Measurements from ENCODE around the gene EEF1A2. TPM values are rescaled to one million over a fixed set of nuclear protein-coding genes. Genes with fewer than 3 reads are reported as not detected.

EEF1A2 gene
- total RNA-seq, 1 experiment from 2014 or later: 32.0 TPM

GRCh38 chr20:63536997-63537524 is 38.2 kb upstream of the EEF1A2 start, which contains the start of gene PTK6:
Gene PTK6, minus strand, starts transcription at chr20:63537376. Its CDS starts 62 bp downstream, at chr20:63537314.
- H3K36me3 Mint-ChIP-seq (ENCODE audit: insufficient read depth, unreplicated experiment): peaks cover 5% of the 10 kb centered on the region
- TF ChIP-seq, protein P1, sequence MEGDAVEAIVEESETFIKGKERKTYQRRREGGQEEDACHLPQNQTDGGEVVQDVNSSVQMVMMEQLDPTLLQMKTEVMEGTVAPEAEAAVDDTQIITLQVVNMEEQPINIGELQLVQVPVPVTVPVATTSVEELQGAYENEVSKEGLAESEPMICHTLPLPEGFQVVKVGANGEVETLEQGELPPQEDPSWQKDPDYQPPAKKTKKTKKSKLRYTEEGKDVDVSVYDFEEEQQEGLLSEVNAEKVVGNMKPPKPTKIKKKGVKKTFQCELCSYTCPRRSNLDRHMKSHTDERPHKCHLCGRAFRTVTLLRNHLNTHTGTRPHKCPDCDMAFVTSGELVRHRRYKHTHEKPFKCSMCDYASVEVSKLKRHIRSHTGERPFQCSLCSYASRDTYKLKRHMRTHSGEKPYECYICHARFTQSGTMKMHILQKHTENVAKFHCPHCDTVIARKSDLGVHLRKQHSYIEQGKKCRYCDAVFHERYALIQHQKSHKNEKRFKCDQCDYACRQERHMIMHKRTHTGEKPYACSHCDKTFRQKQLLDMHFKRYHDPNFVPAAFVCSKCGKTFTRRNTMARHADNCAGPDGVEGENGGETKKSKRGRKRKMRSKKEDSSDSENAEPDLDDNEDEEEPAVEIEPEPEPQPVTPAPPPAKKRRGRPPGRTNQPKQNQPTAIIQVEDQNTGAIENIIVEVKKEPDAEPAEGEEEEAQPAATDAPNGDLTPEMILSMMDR (IDR thresholded peaks at IDR 0.05; ENCODE audit: insufficient read depth in 1 of 2, low read depth in 1 of 2, low read length in 1 of 2, severe bottlenecking in 1 of 2, unreplicated experiment in 1 of 2): no peak
- no peaks in the 10 kb centered on the region for H3K9me3 Mint-ChIP-seq (ENCODE audit: unreplicated experiment)
- H3K4me3 Mint-ChIP-seq (ENCODE audit: unreplicated experiment): peak within 1 kb of the TSS; percentile 65
- H3K27me3 Mint-ChIP-seq (ENCODE audit: insufficient read depth, unreplicated experiment): no peaks in the 10 kb centered on the region
- no peaks in the 10 kb centered on the region for H3K27me3 ChIP-seq (replicated peaks; ENCODE audit: control insufficient read depth, insufficient read depth, low read length)
- no peak for DNase-seq
- peak within 1 kb of the TSS; percentile 50 for H3K4me3 ChIP-seq (ENCODE audit: low read depth, low read length)
- H3K4me1 ChIP-seq: peaks cover 28% of the 10 kb centered on the region
- no peaks in the 10 kb centered on the region for H3K9me3 ChIP-seq
- POLR2A ChIA-PET: interaction anchor here (0.6 to 1.5 kb wide), 3 partner anchors 16 to 160 kb away, joined by 3 to 15 read pairs (median 3); partner anchors contain the start of genes GMEB2 and PPDPF
- CTCF ChIA-PET: interaction anchor here (0.5 to 2.6 kb wide), 19 partner anchors 8 to 526 kb away, joined by 3 to 62 read pairs (median 6); partner anchors contain the start of genes ARFRP1, GMEB2, HELZ2 and RTEL1
- intact Hi-C loops (cut with micrococcal nuclease; ENCODE audit: unreplicated experiment): loop anchor here (5.0 kb wide), 4 partner anchors 35 to 420 kb away; partner anchors contain the start of genes HELZ2 and UCKL1
- BruUV-seq (replicated peaks): no TSS peak
- no peaks in the 10 kb centered on the region for H3K36me3 ChIP-seq (ENCODE audit: control insufficient read depth, insufficient read depth, low read length)
- H3K27ac Mint-ChIP-seq (ENCODE audit: unreplicated experiment): peak within 1 kb of the TSS; percentile 36
- H3K4me1 Mint-ChIP-seq (ENCODE audit: low read depth, unreplicated experiment): no peaks in the 10 kb centered on the region

DNA sequence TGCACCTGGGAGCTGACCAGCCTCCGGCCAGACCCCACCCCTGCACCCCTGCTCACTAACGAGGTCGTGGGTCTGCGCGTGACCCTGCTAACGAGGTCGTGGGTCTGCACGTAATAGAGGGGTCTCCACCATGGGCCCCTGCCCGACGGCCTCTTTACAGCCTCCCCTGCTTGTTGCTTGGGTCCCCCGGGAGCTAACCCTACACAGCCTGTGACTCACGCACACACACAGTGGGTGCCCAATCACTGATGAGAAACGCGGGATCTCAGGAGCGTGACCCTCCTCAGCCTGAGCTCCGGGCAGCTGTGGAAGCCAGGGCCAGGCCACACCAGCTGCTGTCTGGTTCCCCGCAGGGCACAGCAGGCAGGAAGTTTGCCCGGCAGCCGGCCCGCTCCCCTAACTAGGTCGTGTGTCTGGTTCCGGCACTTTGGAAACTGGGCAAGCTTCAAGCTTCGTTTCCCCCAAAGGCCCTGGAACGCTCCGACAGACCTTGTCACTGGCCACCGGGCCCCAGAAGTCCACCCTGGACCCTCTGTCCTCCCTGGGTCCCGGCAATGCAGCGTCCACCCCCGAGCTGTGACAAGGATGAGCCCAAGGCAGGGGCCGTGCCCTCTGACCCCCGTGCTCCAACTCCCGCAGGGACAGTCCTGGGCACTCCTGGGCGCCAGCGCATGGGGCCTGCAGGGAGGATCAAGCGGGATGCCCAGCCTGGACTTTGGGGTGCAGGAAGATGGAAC is 37.5 kb upstream of the EEF1A2 start:
- no peaks in the 10 kb centered on the region for H3K27me3 Mint-ChIP-seq (ENCODE audit: insufficient read depth, unreplicated experiment)
- no peak overlapping the region for H3K4me3 Mint-ChIP-seq (ENCODE audit: unreplicated experiment)
- Histone ChIP-seq H3K9me3 (no peaks in the 10 kb centered on the region), H3K4me3 (ENCODE audit: low read depth, low read length) (no peak overlapping the region), H3K4me1 (peaks cover 28% of the 10 kb centered on the region), H3K27me3 (replicated peaks; ENCODE audit: control insufficient read depth, insufficient read depth, low read length) (no peaks in the 10 kb centered on the region), H3K36me3 (ENCODE audit: control insufficient read depth, insufficient read depth, low read length) (no peaks in the 10 kb centered on the region)
- POLR2A ChIA-PET: interaction anchor here (0.6 to 2.2 kb wide), 2 partner anchors 8 to 16 kb away, joined by 3 to 11 read pairs; partner anchors contain the start of gene PPDPF
- TF ChIP-seq, protein P1 (IDR thresholded peaks at IDR 0.05; ENCODE audit: insufficient read depth in 1 of 2, low read depth in 1 of 2, low read length in 1 of 2, severe bottlenecking in 1 of 2, unreplicated experiment in 1 of 2): no peak
- CTCF ChIA-PET: interaction anchor here (0.6 to 2.6 kb wide), 7 partner anchors 10 to 503 kb away, joined by 3 to 62 read pairs (median 4); no protein-coding TSS in a partner anchor
- H3K27ac Mint-ChIP-seq (ENCODE audit: unreplicated experiment): peak overlapping the region; percentile 21
- DNase-seq: no peak
- BruUV-seq (replicated peaks): no TSS peak
- no peaks in the 10 kb centered on the region for H3K4me1 Mint-ChIP-seq (ENCODE audit: low read depth, unreplicated experiment)
- intact Hi-C loops (cut with micrococcal nuclease; ENCODE audit: unreplicated experiment): loop anchor here (5.0 kb wide), 4 partner anchors 36 to 421 kb away; partner anchors contain the start of genes HELZ2 and UCKL1
- H3K36me3 Mint-ChIP-seq (ENCODE audit: insufficient read depth, unreplicated experiment): peaks cover 5% of the 10 kb centered on the region
- H3K9me3 Mint-ChIP-seq (ENCODE audit: unreplicated experiment): no peaks in the 10 kb centered on the region

Data from Caco-2 (cell line).